Brain pericyte (primary cell): ENCODE measurements around the gene COL5A3.

Experiments
- DNase-seq: peaks from one replicate; pipeline ENCODE4 v3.0.0-alpha.2; 2012; ENCODE audit warnings: low read depth, low spot score

The COL5A3 gene

DNA sequence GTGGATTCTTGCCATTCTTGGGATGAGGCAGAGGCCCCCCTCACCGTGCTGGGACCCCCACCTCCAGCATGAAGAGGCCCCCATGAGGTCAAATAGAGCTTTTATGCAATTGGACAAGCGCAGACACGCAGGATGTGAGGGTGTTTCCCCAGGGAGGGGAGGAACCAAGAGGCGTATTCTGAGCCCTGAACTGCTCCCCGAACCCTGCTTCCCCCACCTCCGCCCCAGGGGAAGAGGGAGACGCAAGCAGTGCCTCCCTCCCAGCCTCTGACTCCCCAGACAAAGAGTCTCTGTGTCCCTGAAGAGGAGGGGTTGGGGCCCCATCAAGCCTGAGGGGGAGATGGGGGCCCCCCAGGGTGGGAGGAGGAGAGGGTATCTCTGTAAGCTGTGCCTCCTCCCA, 1.7 kb upstream of the COL5A3 start:
- no peak for DNase-seq

DNA sequence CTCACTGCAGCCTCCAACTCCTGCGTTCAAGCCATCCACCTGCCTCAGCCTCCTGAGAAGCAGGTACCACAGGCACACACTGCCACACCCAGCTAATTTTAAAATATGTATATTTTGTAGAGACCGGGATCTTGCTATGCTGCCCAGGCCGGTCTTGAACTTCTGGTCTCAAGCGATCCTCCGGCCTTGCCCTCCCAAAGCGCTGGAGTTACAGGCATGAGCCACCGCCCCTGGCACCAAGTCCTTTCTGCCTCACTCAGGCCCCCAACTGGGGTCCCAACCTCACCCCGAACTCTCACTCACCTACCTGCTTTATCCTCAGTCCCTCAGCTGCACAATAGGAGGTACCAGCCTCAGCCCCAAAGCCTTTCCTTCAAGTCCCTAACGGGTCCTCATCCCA, 635 bp upstream of the COL5A3 start:
- no peak for DNase-seq

DNA sequence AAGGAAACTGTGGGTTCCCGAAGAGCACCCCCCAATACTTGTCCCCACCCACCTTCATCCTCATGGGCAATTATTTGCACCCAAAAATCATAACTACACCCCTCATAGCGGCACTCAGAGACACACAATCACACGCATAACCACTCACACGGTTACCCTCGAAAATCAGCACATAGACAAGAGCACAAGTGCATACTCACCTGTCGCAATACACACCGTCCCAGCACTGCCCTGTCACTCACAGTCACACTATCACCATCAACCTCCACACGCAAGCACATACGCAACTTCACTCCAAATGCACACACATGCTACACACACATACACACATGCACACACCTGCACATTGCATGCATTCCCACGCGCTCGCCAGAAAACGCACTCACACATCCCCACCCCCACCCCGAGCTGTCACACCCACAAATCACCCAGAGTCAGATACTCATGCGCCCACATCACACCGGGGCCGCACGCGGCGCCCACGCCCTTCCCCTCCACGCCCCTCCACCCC, 535 bp downstream of the COL5A3 start:
- DNase-seq = no peak

DNA sequence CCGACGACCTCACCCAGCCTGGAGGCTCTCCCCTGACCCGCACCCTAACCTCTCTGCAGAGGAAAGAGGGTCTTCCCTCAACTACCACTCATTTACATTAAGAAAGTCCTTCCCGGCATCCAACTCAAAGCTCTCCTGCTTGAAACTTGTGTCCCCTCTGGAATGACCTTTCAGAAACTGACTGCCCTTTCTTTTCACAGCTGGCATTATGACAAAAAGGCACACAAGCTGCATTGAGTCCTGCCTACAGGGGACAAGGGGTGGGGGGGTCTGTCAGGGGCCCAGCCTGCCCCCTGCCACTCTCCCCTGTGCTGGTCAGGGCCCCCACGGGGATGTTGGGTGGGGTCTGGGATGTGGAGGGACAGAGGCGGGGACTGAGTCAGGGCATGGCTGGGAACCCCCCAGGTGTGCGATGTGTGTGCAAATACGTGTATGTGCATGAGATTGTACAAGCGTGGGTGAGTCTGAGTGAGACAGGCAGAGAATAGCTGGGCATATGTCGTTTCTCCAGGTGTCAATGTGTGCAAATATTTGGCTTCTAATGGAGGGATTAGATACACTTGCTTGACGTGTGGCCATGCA, 2.0 kb downstream of the COL5A3 start:
- no peak for DNase-seq

DNA sequence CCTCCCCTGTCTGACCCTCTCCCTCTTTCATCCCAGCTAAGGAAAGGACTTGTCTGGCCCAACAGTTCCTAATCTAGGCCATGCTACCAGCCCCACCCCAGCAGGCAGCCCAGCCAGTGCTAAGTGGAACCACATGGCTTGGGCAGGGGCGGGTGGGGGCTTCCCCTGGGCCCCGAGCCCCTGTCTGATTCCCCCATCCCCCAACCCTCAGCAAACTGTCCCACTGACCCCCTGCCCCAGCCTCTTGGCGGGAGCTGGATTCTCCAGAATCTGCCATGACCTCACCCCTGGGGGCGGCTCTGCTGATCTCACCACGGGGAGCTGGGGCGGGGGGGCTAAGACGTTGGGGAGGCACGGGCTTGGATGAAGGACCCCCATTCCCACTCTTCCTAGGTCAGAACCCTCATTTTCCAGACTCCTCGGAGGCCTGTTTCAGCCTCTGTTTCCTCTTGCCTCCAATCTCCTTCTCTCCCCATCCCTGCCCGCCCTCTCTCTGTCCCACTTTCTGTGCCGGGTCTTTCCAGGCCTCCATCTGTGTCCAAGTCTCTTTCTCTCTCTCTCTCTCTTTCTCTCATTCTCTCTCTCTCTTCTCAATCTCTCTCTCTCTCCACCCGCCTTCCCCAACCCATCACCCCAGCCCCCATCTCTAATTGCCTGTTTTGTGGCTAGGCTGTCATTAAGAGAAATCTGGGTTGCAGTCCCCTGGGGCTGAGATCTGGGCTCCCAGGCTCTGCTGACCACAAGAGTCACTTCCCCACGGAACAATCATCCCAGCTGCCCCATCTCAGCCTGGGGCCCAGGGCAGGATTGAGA, 2.7 kb downstream of the COL5A3 start:
- DNase-seq = no peak

DNA sequence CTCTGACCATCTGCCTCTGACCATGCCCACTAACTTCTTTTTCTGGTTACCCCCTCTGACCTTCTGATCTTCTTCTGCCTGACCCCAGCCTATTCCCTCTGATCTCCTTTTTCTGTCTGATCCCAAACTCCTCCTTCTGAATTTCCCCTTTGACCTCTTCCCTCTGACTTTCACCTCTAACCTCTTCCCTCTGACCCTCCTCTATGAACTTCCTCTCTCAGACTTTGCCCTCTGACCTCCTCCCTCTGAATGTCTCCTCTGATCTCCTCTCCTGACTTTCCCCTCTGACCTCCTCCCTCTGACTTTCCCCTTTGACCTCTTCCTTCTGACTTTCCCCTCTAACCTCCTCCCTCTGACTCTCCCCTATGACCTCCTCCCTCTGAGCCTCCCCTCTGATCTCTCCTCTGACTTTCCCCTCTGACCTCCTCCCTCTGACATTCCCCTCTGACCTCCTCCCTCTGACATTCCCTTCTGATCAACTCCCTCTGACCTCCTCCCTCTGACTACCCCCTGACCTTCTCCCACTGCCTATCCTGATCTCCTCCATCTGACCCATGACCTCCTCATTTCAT, 3.5 kb downstream of the COL5A3 start:
- DNase-seq = no peak

DNA sequence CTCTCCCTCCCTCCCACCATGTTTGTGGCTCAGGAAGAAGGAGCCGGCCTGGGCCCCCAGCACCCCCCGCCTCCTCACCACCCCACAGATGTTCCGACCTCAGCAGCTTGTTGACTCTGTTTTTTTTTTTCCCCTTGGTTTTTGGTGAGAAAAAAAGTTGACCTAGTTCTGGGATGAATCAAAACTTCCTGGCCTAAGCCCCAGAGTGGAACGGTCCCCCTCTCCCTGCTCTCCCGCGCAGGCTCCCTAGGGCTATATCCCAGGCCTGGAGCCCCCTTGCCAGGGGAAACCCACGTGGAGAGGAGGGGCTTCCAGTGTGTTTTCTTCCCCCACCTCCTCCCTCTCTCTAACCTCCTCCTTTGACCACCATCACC, 4.0 kb downstream of the COL5A3 start:
- DNase-seq = peak; percentile 63

DNA sequence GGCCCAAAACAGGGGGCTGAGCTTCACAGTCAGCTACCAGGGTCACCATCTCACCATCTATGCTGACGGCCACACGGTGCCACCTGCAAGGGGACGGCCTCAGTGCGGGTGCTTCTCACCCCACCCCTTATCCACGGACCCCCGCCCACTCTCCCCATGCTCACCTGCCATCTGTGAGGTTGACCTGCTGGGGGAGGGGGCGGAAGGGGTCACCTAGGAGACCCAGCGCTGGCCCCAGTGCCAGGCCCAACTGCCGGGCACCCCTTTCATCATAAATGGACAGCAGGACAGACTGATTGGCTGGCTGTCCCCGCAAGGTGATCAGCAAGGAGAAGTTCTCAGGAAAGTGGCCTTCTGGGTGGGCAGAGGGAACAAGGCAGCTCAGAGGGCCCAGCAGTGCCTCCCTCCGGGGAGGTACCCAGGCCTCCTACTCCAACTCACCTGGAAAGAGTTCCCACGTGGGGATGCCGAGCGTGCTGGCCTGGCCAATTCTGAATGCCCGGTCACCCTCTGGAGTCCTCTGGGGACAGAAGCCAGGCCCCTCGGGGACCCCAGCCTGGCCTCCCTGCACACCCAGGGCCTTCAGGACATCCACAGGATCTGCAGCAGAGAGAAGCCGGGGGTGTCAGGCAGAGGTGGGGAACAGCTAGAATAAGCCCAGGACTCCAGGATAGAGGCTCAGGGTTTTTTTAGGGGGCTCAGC, 4.5 kb downstream of the COL5A3 start:
- no peak for DNase-seq

DNA sequence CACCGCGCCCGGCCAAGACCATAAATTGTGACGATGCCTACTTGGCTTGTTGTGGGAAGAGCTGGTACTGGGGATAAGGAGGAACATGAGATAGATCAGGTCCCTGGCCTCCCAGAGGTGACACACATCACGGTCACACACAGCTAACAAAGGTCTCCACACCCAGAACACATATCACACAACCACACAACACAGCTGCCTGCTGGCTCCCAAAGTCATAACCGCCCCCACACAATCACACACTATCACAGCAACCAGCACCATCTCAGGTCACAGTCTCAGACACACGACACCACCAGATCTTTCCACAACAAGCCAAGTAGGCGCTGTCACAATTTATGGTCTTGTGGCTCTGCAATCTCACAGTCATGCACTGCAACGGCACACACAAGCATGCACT, 5.7 kb downstream of the COL5A3 start:
- DNase-seq = no peak

DNA sequence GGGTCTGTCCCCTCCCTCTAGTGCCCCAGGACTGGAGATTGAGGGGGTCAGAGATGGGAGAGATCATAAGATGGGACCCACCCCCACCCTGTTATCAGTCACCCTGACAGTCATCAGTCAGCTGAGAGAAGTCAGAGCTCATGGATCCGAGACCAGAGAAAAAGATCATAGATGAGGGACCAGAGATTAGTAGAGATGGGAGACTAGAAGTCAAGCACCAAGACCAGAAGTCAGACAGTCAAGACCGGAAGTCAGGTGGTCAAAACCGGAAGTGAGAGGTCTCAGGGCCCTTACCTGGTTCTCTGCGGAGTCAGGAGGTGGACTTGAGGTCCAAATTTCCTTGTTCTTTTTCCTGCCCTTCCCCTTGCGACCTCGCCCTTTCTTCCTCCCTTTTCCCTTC, 7.0 kb downstream of the COL5A3 start:
- DNase-seq = no peak

DNA sequence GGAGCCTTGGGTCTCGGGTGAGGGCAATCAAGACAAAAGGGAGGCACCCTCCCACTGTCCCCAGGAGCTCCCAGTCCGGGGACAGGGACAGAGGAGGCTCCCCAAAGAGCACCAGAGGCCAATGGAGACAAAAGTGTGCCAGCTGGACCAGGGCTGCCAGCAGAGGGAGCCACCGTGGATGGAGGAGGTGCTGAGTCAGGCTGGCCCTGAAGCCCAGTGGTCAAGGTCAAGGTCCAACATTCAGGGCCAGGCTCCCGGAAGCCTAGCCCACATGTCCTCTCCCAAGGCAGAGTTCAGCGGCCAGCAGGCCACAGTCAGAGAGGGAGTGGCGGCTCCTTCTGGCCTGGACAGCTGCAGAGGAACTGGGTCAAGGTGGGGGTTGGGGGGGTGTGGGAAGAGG, 8.4 kb downstream of the COL5A3 start:
- DNase-seq = no peak

DNA sequence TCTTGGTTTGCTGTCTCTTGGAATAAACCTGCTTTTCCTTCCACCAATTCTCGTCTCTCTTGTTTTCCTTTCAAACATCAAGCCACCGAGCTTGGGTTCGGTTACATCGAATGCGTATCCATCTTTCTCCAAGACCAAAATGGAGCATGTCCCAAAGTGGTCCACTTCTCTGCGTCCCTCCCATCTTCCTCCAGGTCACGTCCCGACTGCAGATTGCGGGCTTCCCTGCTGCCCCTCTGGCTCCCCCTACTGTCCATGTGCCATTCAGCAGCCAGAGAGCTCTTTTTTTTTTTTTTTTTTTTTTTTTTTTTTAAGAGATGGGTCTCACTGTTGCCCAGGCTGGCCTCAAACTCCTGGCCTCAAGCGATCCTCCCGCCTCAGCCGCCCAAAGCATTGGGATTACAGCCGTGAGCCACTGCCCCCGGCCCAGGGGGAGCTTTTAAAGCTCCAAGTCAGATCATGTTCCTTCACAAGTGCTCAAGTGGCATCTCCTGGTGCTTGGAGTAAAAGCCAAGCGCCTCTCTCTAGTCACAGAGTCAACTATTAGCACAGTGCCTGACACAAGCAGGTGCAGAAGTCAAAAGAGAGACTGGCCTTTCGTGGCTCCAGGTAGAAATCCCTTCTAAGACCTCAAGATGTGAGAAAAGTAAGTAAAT, 10.0 kb downstream of the COL5A3 start:
- no peak for DNase-seq

DNA sequence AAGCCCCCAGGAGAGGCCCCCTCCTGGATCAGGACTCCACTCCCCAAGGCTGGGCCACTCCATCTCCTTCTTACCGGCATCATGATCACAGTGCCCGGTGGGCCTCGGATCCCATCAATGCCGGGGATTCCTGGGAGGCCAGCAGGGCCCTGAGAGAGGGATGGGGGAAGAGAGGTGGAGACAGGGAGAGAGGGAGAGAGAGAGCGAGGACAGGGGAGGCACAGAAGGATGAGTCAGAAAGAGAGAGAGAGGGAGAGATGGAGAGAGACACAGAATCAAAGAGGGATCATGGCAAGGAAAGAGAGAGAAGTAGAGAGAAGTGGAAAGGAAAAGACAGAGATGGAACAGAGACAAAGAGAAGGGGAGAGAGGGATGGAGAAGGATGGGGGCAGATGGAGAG, 13.8 kb downstream of the COL5A3 start:
- DNase-seq = no peak

DNA sequence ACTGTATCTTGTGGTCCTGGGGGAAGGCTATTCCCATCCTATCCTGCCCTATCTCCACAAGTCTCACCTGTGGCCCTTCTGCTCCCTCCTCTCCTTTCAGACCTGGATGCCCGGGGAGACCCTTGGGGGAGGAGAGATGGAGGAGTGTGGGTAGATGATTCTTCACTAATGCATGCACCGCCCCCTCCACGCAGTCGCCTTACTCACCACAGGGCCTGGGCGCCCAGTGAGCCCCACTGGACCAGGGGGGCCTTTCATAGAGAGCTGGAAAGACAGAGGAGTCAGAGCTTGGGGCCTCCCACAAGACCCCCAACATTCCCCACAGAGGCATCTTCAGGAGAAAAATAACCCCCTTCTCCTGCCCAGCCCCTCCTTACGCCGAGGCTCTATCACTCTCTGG, 14.3 kb downstream of the COL5A3 start:
- DNase-seq = no peak

DNA sequence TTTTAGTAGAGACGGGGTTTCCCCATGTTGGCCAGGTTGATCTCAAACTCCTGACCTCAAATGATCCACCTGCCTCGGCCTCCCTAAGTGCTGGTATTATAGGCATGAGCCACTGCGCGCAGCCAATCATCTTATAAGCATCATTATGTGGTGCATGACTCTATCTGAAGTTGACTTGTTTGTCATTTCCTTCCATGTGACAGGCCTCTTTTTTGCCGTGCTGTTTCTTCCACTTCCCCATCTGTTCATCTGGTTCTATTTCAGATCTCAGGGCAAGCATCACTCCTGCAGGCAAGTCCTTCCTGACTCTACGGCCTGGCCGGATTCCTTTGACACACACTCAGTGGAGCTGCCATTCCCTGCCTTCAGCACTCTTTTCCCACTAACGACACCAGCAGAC, 15.2 kb downstream of the COL5A3 start:
- DNase-seq = no peak

DNA sequence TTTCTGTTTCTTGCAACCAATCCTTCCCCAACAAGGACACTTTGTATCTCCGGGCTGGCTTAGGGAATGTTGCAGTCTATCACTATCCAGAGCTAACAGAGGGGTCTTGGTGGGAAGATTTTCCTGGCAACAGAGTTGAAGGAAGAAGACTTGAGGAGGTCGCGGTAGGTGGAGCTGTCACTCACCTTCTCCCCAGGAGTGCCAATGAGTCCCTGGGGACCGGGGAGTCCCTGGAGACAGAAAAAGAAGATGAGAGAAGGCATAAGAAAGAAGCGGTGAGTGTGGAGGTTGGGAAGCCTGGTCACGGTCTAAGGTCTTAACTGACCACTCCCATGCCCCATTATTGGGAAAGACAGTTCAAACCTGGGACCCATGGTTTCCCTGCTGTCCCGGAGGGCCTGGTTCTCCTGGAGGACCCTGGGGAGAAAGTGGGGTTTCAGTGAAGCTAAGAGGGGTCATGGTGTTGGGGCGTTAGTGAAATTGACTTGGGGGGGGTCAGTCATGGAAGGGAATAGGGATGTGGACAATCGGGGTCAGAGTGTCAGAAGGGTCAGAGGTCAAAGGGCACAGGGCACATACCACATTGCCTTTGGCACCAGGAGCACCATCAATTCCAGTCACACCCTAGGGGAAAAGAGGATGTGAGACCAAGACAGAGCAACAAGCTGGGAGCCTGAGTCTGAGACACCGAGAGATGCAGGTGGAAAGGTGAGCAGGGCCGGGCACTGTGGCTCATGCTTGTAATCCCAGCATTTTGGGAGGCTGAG, 18.7 kb downstream of the COL5A3 start:
- no peak for DNase-seq

DNA sequence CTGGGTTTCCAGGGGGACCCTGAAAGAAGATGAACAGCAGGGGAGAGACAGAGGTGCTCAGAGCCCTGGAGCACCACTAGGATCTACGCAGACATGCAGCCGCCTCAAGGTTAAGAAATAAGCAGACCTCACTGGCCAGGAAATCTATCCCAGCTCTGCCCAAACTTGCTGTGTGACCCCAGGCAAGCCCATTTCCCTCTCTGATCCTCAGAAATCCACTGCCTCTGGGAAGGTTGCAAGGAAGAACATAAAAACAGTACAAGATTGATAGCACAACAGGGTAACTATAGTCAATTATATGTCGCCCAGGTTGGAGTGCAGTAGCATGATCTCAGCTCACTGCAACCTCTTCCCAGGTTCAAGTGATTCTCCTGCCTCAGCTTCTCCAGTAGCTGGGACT, 20.8 kb downstream of the COL5A3 start:
- DNase-seq = no peak

DNA sequence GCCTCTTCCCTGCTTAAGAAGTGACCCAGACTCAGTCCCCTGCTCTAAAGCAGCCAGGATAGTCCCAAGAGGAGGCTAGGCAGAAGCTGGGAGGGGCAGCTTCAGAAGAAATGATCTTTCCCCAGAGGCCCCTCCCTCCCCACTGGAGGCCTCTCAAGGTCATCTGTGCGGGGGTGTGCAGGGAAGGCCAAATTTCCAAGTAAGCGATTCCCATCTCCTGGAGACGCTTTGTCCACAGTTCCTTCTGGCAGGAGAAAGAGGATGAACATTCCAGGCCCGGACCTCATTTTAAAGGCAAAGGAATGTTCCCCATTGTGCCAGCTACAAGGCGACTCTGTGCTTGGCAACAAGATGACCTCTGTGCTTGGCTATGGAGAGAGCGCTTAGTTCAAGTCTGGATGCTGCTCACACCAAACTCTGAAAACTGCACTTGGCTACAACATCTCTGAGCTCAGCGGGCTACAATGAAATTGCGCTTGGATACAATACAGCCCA, 23.5 kb downstream of the COL5A3 start:
- no peak for DNase-seq

DNA sequence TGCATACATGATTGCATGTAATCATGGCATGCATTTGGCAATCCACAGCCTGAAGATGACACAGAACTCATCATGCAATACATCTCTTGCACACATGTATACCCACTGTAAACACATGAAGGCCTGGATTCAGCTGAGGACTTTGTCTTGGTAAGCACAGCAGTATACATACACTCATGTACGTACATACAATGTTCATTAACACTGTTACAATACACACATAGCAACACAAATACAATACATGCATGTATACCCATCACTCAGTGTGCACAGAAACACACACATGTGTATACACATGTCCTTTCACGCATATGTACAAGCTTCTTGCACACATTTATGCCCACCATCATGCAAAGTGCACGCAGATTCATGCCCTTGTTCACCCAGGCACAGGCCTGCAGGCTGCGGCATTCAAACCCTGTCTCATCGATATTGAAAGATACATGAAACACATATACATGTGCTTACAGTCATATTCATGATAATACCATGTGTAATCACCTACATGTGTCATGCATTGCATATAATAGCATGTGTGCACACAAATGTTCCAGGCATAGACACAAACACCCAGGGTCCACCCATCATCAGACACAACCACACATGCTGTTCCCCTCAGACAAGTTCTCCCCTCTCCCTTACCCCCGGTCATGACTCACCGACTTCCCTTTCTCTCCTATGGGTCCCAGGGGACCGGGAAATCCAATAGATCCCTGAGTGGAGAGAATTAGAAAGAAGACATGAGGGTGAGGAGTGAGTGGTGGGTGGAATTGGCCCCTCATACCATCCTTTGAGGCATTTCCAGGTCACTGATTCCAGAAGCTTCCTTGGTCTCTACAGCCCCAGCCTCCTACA, 28.7 kb downstream of the COL5A3 start:
- DNase-seq = no peak

DNA sequence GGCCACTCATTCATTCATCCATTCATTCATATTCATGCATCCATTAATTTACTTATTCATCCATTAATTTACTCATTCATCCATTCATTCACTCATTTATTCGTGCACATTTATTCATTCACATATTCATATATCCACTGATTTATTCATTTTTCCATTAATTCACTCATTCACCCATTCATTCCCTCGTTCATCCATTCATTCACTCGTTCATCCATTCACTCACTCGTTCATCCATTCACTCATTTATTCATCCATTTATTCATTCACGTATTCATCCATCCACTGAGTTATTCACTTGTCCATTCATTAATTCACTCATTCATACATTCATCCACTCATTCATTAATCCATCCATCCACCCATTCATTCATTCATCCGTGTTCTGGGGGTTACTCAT, 38.2 kb downstream of the COL5A3 start:
- DNase-seq = no peak
